HL-60 (cell line): Measurements from ENCODE around the gene GRHL1.

ENCODE experiments used
- POLR2AphosphoS5 ChIP-seq: IDR thresholded peaks from 2 replicates; pipeline ENCODE4 v1.6.1; 2012; ENCODE audit warnings: low read depth
- SPI1 ChIP-seq: IDR thresholded peaks from 2 replicates; pipeline ENCODE4 v1.6.1; 2012; ENCODE audit warnings: low read depth, mild to moderate bottlenecking, borderline replicate concordance
- TF ChIP-seq, protein P1 (sequence below): IDR thresholded peaks from one replicate; pipeline ENCODE4 v1.5.1; 2011; ENCODE audit warnings: low read length, control low read depth, inconsistent platforms; ENCODE audit not compliant: insufficient read depth
- TF ChIP-seq, protein P2 (sequence below): IDR thresholded peaks from 2 replicates; pipeline ENCODE4 v1.6.1; 2012; ENCODE audit warnings: low read depth; ENCODE audit not compliant: insufficient replicate concordance

DNA sequence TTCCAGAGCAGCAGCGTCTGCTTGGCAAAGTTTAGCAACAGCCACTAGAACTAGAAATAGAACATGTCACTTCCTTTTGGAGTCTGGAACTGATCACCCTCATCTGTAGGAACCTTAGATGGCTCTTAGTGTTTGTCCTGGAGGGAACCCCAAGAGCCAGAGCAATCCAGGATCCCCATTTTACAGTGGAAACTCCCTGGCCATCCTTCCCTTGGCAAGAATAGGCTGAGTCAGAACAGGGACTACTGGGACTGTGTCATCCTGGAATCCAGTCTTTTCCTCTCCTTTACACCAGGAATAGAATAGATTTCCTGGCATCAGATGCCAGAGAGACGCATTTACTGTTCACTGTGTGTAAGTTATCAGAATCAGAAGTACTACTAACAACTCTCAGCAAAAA is 33.2 kb upstream of the GRHL1 start:
- TF ChIP-seq POLR2AphosphoS5 (no peak), SPI1 (no peak)
- TF ChIP-seq, protein P1, sequence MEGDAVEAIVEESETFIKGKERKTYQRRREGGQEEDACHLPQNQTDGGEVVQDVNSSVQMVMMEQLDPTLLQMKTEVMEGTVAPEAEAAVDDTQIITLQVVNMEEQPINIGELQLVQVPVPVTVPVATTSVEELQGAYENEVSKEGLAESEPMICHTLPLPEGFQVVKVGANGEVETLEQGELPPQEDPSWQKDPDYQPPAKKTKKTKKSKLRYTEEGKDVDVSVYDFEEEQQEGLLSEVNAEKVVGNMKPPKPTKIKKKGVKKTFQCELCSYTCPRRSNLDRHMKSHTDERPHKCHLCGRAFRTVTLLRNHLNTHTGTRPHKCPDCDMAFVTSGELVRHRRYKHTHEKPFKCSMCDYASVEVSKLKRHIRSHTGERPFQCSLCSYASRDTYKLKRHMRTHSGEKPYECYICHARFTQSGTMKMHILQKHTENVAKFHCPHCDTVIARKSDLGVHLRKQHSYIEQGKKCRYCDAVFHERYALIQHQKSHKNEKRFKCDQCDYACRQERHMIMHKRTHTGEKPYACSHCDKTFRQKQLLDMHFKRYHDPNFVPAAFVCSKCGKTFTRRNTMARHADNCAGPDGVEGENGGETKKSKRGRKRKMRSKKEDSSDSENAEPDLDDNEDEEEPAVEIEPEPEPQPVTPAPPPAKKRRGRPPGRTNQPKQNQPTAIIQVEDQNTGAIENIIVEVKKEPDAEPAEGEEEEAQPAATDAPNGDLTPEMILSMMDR, result no peak
- TF ChIP-seq, protein P2, sequence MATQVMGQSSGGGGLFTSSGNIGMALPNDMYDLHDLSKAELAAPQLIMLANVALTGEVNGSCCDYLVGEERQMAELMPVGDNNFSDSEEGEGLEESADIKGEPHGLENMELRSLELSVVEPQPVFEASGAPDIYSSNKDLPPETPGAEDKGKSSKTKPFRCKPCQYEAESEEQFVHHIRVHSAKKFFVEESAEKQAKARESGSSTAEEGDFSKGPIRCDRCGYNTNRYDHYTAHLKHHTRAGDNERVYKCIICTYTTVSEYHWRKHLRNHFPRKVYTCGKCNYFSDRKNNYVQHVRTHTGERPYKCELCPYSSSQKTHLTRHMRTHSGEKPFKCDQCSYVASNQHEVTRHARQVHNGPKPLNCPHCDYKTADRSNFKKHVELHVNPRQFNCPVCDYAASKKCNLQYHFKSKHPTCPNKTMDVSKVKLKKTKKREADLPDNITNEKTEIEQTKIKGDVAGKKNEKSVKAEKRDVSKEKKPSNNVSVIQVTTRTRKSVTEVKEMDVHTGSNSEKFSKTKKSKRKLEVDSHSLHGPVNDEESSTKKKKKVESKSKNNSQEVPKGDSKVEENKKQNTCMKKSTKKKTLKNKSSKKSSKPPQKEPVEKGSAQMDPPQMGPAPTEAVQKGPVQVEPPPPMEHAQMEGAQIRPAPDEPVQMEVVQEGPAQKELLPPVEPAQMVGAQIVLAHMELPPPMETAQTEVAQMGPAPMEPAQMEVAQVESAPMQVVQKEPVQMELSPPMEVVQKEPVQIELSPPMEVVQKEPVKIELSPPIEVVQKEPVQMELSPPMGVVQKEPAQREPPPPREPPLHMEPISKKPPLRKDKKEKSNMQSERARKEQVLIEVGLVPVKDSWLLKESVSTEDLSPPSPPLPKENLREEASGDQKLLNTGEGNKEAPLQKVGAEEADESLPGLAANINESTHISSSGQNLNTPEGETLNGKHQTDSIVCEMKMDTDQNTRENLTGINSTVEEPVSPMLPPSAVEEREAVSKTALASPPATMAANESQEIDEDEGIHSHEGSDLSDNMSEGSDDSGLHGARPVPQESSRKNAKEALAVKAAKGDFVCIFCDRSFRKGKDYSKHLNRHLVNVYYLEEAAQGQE, result no peak
